Measurements from ENCODE around the gene AMZ2. TPM values are rescaled to one million over a fixed set of nuclear protein-coding genes. Genes with fewer than 3 reads are reported as not detected.
A peak's percentile ranks its signal among the peaks of the same experiment; 100 is the strongest.

AMZ2 gene
- total RNA-seq, 1 donor from 2014 or later: 70.3 TPM

DNA sequence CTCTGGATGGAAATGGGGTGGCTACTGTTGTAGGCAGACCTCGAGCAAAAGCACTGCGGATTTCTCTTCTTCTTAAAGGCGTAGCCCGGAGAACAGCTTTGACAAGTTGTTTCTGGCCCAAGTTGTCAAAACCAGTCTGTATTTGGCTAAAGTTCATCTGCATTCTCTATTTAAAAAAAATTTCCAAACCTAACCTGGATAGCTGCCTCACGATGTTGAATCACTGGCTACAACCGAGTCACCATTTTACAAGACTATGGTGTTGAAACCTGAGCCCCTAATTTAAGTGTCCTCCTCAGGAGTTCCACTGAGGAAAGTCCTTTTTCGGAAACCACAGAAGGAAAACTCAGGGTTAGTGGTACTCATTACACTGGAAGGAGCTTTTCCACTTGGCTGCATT lies 41.6 kb downstream of the AMZ2 start:
- Mint-ChIP-seq H3K27ac (ENCODE audit: unreplicated experiment) (peak overlapping the region; percentile 11), H3K36me3 (ENCODE audit: low read depth, unreplicated experiment) (peaks cover 4% of the 10 kb centered on the region), H3K4me3 (ENCODE audit: unreplicated experiment) (peak overlapping the region; percentile 12), H3K4me1 (ENCODE audit: unreplicated experiment) (peaks cover 32% of the 10 kb centered on the region), H3K27me3 (ENCODE audit: unreplicated experiment) (peaks cover 8% of the 10 kb centered on the region), H3K9me3 (ENCODE audit: unreplicated experiment) (no peaks in the 10 kb centered on the region)
- TF ChIP-seq, protein P1, sequence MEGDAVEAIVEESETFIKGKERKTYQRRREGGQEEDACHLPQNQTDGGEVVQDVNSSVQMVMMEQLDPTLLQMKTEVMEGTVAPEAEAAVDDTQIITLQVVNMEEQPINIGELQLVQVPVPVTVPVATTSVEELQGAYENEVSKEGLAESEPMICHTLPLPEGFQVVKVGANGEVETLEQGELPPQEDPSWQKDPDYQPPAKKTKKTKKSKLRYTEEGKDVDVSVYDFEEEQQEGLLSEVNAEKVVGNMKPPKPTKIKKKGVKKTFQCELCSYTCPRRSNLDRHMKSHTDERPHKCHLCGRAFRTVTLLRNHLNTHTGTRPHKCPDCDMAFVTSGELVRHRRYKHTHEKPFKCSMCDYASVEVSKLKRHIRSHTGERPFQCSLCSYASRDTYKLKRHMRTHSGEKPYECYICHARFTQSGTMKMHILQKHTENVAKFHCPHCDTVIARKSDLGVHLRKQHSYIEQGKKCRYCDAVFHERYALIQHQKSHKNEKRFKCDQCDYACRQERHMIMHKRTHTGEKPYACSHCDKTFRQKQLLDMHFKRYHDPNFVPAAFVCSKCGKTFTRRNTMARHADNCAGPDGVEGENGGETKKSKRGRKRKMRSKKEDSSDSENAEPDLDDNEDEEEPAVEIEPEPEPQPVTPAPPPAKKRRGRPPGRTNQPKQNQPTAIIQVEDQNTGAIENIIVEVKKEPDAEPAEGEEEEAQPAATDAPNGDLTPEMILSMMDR (IDR thresholded peaks at IDR 0.05; ENCODE audit: unreplicated experiment): no peak
- DNase-seq (ENCODE audit: low spot score): no peak

- H3K36me3 Mint-ChIP-seq (ENCODE audit: low read depth, unreplicated experiment): peaks cover 4% of the 10 kb centered on the region
- H3K27ac Mint-ChIP-seq (ENCODE audit: unreplicated experiment): peak overlapping the region; percentile 11
- no peaks in the 10 kb centered on the region for H3K9me3 Mint-ChIP-seq (ENCODE audit: unreplicated experiment)
- peaks cover 8% of the 10 kb centered on the region for H3K27me3 Mint-ChIP-seq (ENCODE audit: unreplicated experiment)
- H3K4me1 Mint-ChIP-seq (ENCODE audit: unreplicated experiment): peaks cover 36% of the 10 kb centered on the region
- DNase-seq (ENCODE audit: low spot score): no peak
- peak overlapping the region; percentile 90 for H3K4me3 Mint-ChIP-seq (ENCODE audit: unreplicated experiment)
- TF ChIP-seq, protein P1 (IDR thresholded peaks at IDR 0.05; ENCODE audit: unreplicated experiment): no peak
Measured at GRCh38 chr17:68289936-68290267, 42.1 kb downstream of the AMZ2 start.

GRCh38 chr17:68290268-68290954 lies 42.6 kb downstream of the AMZ2 start:
- no peaks in the 10 kb centered on the region for H3K9me3 Mint-ChIP-seq (ENCODE audit: unreplicated experiment)
- H3K27ac Mint-ChIP-seq (ENCODE audit: unreplicated experiment): peak overlapping the region; percentile 76
- H3K36me3 Mint-ChIP-seq (ENCODE audit: low read depth, unreplicated experiment): peaks cover 4% of the 10 kb centered on the region
- H3K4me3 Mint-ChIP-seq (ENCODE audit: unreplicated experiment): peak overlapping the region; percentile 90
- TF ChIP-seq, protein P1 (IDR thresholded peaks at IDR 0.05; ENCODE audit: unreplicated experiment): no peak
- peak; percentile 47 for DNase-seq (ENCODE audit: low spot score)
- peaks cover 10% of the 10 kb centered on the region for H3K27me3 Mint-ChIP-seq (ENCODE audit: unreplicated experiment)
- peaks cover 37% of the 10 kb centered on the region for H3K4me1 Mint-ChIP-seq (ENCODE audit: unreplicated experiment)

GRCh38 chr17:68290955-68291835 lies 43.4 kb downstream of the AMZ2 start, which contains the start of the genes ARSG and SLC16A6:
ARSG (plus strand) TSS chr17:68291495; CDS start chr17:68307494, 15,999 bp downstream.
SLC16A6 (minus strand) TSS chr17:68291127; CDS start chr17:68278320, 12,807 bp downstream.
- Mint-ChIP-seq H3K4me3 (ENCODE audit: unreplicated experiment) (peak within 1 kb of the TSS; percentile 90), H3K36me3 (ENCODE audit: low read depth, unreplicated experiment) (peaks cover 4% of the 10 kb centered on the region), H3K9me3 (ENCODE audit: unreplicated experiment) (no peaks in the 10 kb centered on the region), H3K27ac (ENCODE audit: unreplicated experiment) (peak within 1 kb of the TSS; percentile 76), H3K4me1 (ENCODE audit: unreplicated experiment) (peaks cover 40% of the 10 kb centered on the region), H3K27me3 (ENCODE audit: unreplicated experiment) (peaks cover 10% of the 10 kb centered on the region)
- TF ChIP-seq, protein P1 (IDR thresholded peaks at IDR 0.05; ENCODE audit: unreplicated experiment): no peak
- DNase-seq (ENCODE audit: low spot score): peak; percentile 71

All from endothelial cell (in vitro differentiated cells).